Activated T-cell treated with anti-CD3 and anti-CD28 coated beads for 24 hours (primary cell): Measurements from ENCODE around the gene CAPN2.
A peak's percentile ranks its signal among the peaks of the same experiment; 100 is the strongest.

Experiments
- DNase-seq: peaks from one replicate; pipeline ENCODE4 v3.0.0-alpha.2; 2020; ENCODE audit warnings: low read depth

CAPN2 gene

GRCh38 chr1:223761411-223761810 is 49.1 kb downstream of the CAPN2 start:
- no peak for DNase-seq

GRCh38 chr1:223763251-223763650 is 50.9 kb downstream of the CAPN2 start:
- DNase-seq, result no peak

- no peak for DNase-seq
These were observed 51.5 kb downstream of the CAPN2 start for GRCh38 chr1:223763881-223764280.

- DNase-seq, result no peak
These were observed 52.8 kb downstream of the CAPN2 start for GRCh38 chr1:223765036-223765718.

- DNase-seq, result no peak
These were observed 53.5 kb downstream of the CAPN2 start for GRCh38 chr1:223765719-223766340.

- no peak for DNase-seq
These were observed 58.4 kb downstream of the CAPN2 start for GRCh38 chr1:223770621-223771315.

GRCh38 chr1:223771469-223771813 is 59.1 kb downstream of the CAPN2 start:
- no peak for DNase-seq

- no peak for DNase-seq
These were observed 59.8 kb downstream of the CAPN2 start for GRCh38 chr1:223771814-223772770.

GRCh38 chr1:223772771-223773160 is 60.4 kb downstream of the CAPN2 start:
- no peak for DNase-seq

- no peak for DNase-seq
These were observed 61.9 kb downstream of the CAPN2 start for GRCh38 chr1:223774134-223774814.

GRCh38 chr1:223775054-223775453 is 62.7 kb downstream of the CAPN2 start:
- no peak for DNase-seq

- no peak for DNase-seq
These were observed 63.4 kb downstream of the CAPN2 start for GRCh38 chr1:223775711-223776074.

- peak; percentile 21 for DNase-seq
These were observed 63.9 kb downstream of the CAPN2 start for GRCh38 chr1:223776075-223776814.

- DNase-seq, result no peak
These were observed 64.6 kb downstream of the CAPN2 start for GRCh38 chr1:223776826-223777454.

- DNase-seq, result no peak
These were observed 68.0 kb downstream of the CAPN2 start for GRCh38 chr1:223780318-223780717.

GRCh38 chr1:223780949-223781348 is 68.6 kb downstream of the CAPN2 start:
- no peak for DNase-seq

GRCh38 chr1:223783676-223784075 is 71.3 kb downstream of the CAPN2 start:
- DNase-seq, result no peak

GRCh38 chr1:223784541-223784940 is 72.2 kb downstream of the CAPN2 start:
- no peak for DNase-seq

- DNase-seq, result no peak
These were observed 73.5 kb downstream of the CAPN2 start for GRCh38 chr1:223785808-223786207.

GRCh38 chr1:223788746-223789415 is 76.5 kb downstream of the CAPN2 start:
- DNase-seq, result no peak
